ENCODE measurements around the gene HGF.
"Not testable (repeated sequence)": the region's sequence is repeated elsewhere in the genome, so short reads cannot be mapped to it uniquely, and the experiment has no call there.

DNA sequence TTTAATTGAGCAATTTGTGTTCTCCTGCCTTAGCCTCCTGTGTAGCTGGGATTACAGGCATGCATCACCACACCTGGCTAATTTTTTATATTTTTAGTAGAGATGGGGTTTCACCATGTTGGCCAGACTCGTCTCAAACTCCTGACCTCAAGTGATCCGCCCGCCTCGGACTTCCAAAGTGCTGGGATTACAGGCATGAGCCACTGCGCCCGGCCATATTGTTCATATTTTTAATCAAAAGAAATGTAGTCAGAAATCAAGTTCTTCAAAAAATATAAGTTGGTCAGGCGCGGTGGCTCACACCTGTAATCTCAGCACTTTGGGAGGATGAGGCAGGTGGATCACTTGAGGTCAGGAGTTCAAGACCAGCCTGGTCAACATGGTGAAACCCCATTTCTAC is 47.6 kb downstream of the HGF start:
- TF ChIP-seq NFIC (IDR thresholded peaks at IDR 0.05; ENCODE audit: borderline replicate concordance); CTCF (IDR thresholded peaks at IDR 0.05); TCF12 (IDR thresholded peaks at IDR 0.05); EP300 (IDR thresholded peaks at IDR 0.05; ENCODE audit: borderline replicate concordance in 1 of 2, low read depth in 1 of 2, low read length in 1 of 2); RFX5 (IDR thresholded peaks at IDR 0.05; ENCODE audit: low read length); REST (IDR thresholded peaks at IDR 0.05; ENCODE audit: low read depth, low read length); TAF1 (IDR thresholded peaks at IDR 0.05; ENCODE audit: borderline replicate concordance, low read depth, low read length): not testable (repeated sequence)
- TF ChIP-seq, protein P1, sequence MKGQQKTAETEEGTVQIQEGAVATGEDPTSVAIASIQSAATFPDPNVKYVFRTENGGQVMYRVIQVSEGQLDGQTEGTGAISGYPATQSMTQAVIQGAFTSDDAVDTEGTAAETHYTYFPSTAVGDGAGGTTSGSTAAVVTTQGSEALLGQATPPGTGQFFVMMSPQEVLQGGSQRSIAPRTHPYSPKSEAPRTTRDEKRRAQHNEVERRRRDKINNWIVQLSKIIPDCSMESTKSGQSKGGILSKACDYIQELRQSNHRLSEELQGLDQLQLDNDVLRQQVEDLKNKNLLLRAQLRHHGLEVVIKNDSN (IDR thresholded peaks at IDR 0.05; ENCODE audit: borderline replicate concordance, low read depth): not testable (repeated sequence)
- TF ChIP-seq, protein P2, sequence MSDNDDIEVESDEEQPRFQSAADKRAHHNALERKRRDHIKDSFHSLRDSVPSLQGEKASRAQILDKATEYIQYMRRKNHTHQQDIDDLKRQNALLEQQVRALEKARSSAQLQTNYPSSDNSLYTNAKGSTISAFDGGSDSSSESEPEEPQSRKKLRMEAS (IDR thresholded peaks at IDR 0.05; ENCODE audit: low read depth): not testable (repeated sequence)

Measured in SK-N-SH (cell line).